ENCODE results near the gene AEBP2. TPM values are rescaled to one million over a fixed set of nuclear protein-coding genes. Genes with fewer than 3 reads are reported as not detected.
"Not testable (repeated sequence)": the region's sequence is repeated elsewhere in the genome, so short reads cannot be mapped to it uniquely, and the experiment has no call there.

AEBP2 gene
- total RNA-seq, 1 donor from 2014 or later, result 21.0 TPM

GRCh38 chr12:19398376-19399363, 40.6 kb upstream of the AEBP2 start:
- Mint-ChIP-seq H3K4me3 (ENCODE audit: unreplicated experiment) (no peak overlapping the region), H3K4me1 (ENCODE audit: low read depth, unreplicated experiment) (no peaks in the 10 kb centered on the region), H3K27ac (ENCODE audit: unreplicated experiment) (no peak overlapping the region), H3K9me3 (ENCODE audit: unreplicated experiment) (peaks cover 2% of the 10 kb centered on the region), H3K27me3 (ENCODE audit: unreplicated experiment) (no peaks in the 10 kb centered on the region), H3K36me3 (ENCODE audit: unreplicated experiment) (no peaks in the 10 kb centered on the region)
- TF ChIP-seq, protein P1, sequence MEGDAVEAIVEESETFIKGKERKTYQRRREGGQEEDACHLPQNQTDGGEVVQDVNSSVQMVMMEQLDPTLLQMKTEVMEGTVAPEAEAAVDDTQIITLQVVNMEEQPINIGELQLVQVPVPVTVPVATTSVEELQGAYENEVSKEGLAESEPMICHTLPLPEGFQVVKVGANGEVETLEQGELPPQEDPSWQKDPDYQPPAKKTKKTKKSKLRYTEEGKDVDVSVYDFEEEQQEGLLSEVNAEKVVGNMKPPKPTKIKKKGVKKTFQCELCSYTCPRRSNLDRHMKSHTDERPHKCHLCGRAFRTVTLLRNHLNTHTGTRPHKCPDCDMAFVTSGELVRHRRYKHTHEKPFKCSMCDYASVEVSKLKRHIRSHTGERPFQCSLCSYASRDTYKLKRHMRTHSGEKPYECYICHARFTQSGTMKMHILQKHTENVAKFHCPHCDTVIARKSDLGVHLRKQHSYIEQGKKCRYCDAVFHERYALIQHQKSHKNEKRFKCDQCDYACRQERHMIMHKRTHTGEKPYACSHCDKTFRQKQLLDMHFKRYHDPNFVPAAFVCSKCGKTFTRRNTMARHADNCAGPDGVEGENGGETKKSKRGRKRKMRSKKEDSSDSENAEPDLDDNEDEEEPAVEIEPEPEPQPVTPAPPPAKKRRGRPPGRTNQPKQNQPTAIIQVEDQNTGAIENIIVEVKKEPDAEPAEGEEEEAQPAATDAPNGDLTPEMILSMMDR (IDR thresholded peaks at IDR 0.05; ENCODE audit: partially characterized antibody, unreplicated experiment), result no peak
- no peak for DNase-seq

- not testable (repeated sequence) for H3K27me3 Mint-ChIP-seq (ENCODE audit: unreplicated experiment); H3K4me3 Mint-ChIP-seq (ENCODE audit: unreplicated experiment); DNase-seq; H3K27ac Mint-ChIP-seq (ENCODE audit: unreplicated experiment); H3K9me3 Mint-ChIP-seq (ENCODE audit: unreplicated experiment); H3K4me1 Mint-ChIP-seq (ENCODE audit: low read depth, unreplicated experiment); H3K36me3 Mint-ChIP-seq (ENCODE audit: unreplicated experiment)
These were observed 38.5 kb upstream of the AEBP2 start for GRCh38 chr12:19400649-19401285.

DNA sequence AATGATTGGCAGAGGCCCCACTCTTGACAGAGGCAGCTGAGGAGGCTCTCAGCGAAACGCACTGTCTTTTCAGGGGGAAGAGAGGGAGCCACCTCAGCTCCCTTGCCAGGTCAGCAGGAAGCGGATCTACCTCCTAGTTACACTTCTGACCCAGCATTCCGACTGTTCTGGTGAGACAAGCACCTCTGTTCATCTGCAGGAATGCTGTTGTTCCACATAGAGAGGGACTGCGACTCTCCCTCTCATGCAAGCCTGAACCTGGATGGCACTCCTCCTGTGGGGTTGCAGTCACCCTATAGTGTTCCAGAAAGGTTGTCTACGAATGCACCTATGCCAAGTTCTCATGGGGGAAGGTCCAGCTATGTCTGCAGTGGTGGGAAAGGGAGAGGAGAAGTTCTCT, 37.1 kb upstream of the AEBP2 start:
- H3K4me1 Mint-ChIP-seq (ENCODE audit: low read depth, unreplicated experiment), result no peaks in the 10 kb centered on the region
- no peaks in the 10 kb centered on the region for H3K27me3 Mint-ChIP-seq (ENCODE audit: unreplicated experiment)
- H3K27ac Mint-ChIP-seq (ENCODE audit: unreplicated experiment), result no peak overlapping the region
- TF ChIP-seq, protein P1 (IDR thresholded peaks at IDR 0.05; ENCODE audit: partially characterized antibody, unreplicated experiment), result no peak
- H3K9me3 Mint-ChIP-seq (ENCODE audit: unreplicated experiment), result peaks cover 2% of the 10 kb centered on the region
- DNase-seq, result no peak
- no peaks in the 10 kb centered on the region for H3K36me3 Mint-ChIP-seq (ENCODE audit: unreplicated experiment)
- no peak overlapping the region for H3K4me3 Mint-ChIP-seq (ENCODE audit: unreplicated experiment)

GRCh38 chr12:19402743-19403431, 36.4 kb upstream of the AEBP2 start:
- Mint-ChIP-seq H3K27ac (ENCODE audit: unreplicated experiment) (no peak overlapping the region), H3K4me3 (ENCODE audit: unreplicated experiment) (no peak overlapping the region), H3K9me3 (ENCODE audit: unreplicated experiment) (peaks cover 2% of the 10 kb centered on the region), H3K4me1 (ENCODE audit: low read depth, unreplicated experiment) (no peaks in the 10 kb centered on the region), H3K36me3 (ENCODE audit: unreplicated experiment) (no peaks in the 10 kb centered on the region), H3K27me3 (ENCODE audit: unreplicated experiment) (no peaks in the 10 kb centered on the region)
- TF ChIP-seq, protein P1 (IDR thresholded peaks at IDR 0.05; ENCODE audit: partially characterized antibody, unreplicated experiment), result no peak
- no peak for DNase-seq

GRCh38 chr12:19404242-19404880, 34.9 kb upstream of the AEBP2 start:
- no peaks in the 10 kb centered on the region for H3K36me3 Mint-ChIP-seq (ENCODE audit: unreplicated experiment)
- H3K9me3 Mint-ChIP-seq (ENCODE audit: unreplicated experiment), result peaks cover 2% of the 10 kb centered on the region
- no peak overlapping the region for H3K27ac Mint-ChIP-seq (ENCODE audit: unreplicated experiment)
- H3K4me1 Mint-ChIP-seq (ENCODE audit: low read depth, unreplicated experiment), result peaks cover 3% of the 10 kb centered on the region
- no peak for DNase-seq
- H3K4me3 Mint-ChIP-seq (ENCODE audit: unreplicated experiment), result no peak overlapping the region
- TF ChIP-seq, protein P1 (IDR thresholded peaks at IDR 0.05; ENCODE audit: partially characterized antibody, unreplicated experiment), result no peak
- no peaks in the 10 kb centered on the region for H3K27me3 Mint-ChIP-seq (ENCODE audit: unreplicated experiment)

Data from glutamatergic neuron (in vitro differentiated cells).